CD4-positive, alpha-beta T cell treated with Interleukin-12 subunit alpha and Interleukin-12 subunit beta, for 1 hour (primary cell): ENCODE data around the gene FPR2.
"Not testable (repeated sequence)": the region's sequence is repeated elsewhere in the genome, so short reads cannot be mapped to it uniquely, and the experiment has no call there.

ENCODE experiments used
- DNase-seq: peaks from one replicate; pipeline ENCODE4 v3.0.0-alpha.2; 2020

FPR2 gene

GRCh38 chr19:51740356-51740755, 20.6 kb upstream of the FPR2 start:
- no peak for DNase-seq

- DNase-seq, result no peak
Observed at GRCh38 chr19:51742789-51743188, 18.2 kb upstream of the FPR2 start.

- DNase-seq, result no peak
Observed at GRCh38 chr19:51743405-51743804, 17.6 kb upstream of the FPR2 start.

- no peak for DNase-seq
Observed at GRCh38 chr19:51746731-51747130, 14.2 kb upstream of the FPR2 start.

- no peak for DNase-seq
Observed at GRCh38 chr19:51749979-51750378, 11.0 kb upstream of the FPR2 start.

GRCh38 chr19:51750400-51751094, 10.4 kb upstream of the FPR2 start:
- no peak for DNase-seq

GRCh38 chr19:51751655-51752054, 9.3 kb upstream of the FPR2 start, which contains the start of gene FPR1:
TSS of gene FPR1 (minus strand) at chr19:51751878. CDS start at chr19:51746994, 4,884 bp downstream.
- DNase-seq, result no peak

- no peak for DNase-seq
Observed at GRCh38 chr19:51754109-51754508, 6.9 kb upstream of the FPR2 start.

- no peak for DNase-seq
Observed at GRCh38 chr19:51754770-51755169, 6.2 kb upstream of the FPR2 start.

GRCh38 chr19:51755571-51755970, 5.4 kb upstream of the FPR2 start:
- no peak for DNase-seq

- DNase-seq, result no peak
Observed at GRCh38 chr19:51761696-51762095, 716 bp downstream of the FPR2 start.

GRCh38 chr19:51765086-51765485, 4.1 kb downstream of the FPR2 start:
- DNase-seq, result no peak

- DNase-seq, result no peak
Observed at GRCh38 chr19:51766461-51766860, 5.5 kb downstream of the FPR2 start.

GRCh38 chr19:51771376-51772130, 10.6 kb downstream of the FPR2 start:
- DNase-seq, result no peak

- DNase-seq, result no peak
Observed at GRCh38 chr19:51772977-51773376, 12.0 kb downstream of the FPR2 start.

- DNase-seq, result not testable (repeated sequence)
Observed at GRCh38 chr19:51776561-51776960, 15.6 kb downstream of the FPR2 start.

GRCh38 chr19:51777570-51778462, 16.8 kb downstream of the FPR2 start:
- DNase-seq, result peak; percentile 52

- no peak for DNase-seq
Observed at GRCh38 chr19:51779181-51779580, 18.2 kb downstream of the FPR2 start.

GRCh38 chr19:51779703-51780102, 18.7 kb downstream of the FPR2 start:
- no peak for DNase-seq

- DNase-seq, result no peak
Observed at GRCh38 chr19:51780270-51780669, 19.3 kb downstream of the FPR2 start.

GRCh38 chr19:51781999-51782398, 21.0 kb downstream of the FPR2 start:
- DNase-seq, result no peak

GRCh38 chr19:51783372-51783771, 22.4 kb downstream of the FPR2 start:
- DNase-seq, result no peak

GRCh38 chr19:51784109-51784785, 23.3 kb downstream of the FPR2 start:
- DNase-seq, result no peak
